Measurements from ENCODE around the gene ZNF485.
"Not testable (repeated sequence)": the region's sequence is repeated elsewhere in the genome, so short reads cannot be mapped to it uniquely, and the experiment has no call there.

Gene ZNF485

GRCh38 chr10:43606323-43607198, at the start of gene ZNF485:
ZNF485 (plus strand) TSS chr10:43606438; CDS start chr10:43607051, 613 bp downstream.
- DNase-seq = peak; percentile 3

- DNase-seq = no peak
Measured at GRCh38 chr10:43557214-43557613, 49.0 kb upstream of the ZNF485 start.

GRCh38 chr10:43569681-43570080, 36.6 kb upstream of the ZNF485 start:
- DNase-seq = no peak

- DNase-seq = no peak
Measured at GRCh38 chr10:43570971-43571370, 35.3 kb upstream of the ZNF485 start.

GRCh38 chr10:43573250-43574000, 32.8 kb upstream of the ZNF485 start:
- DNase-seq = no peak

GRCh38 chr10:43574001-43574892, 32.0 kb upstream of the ZNF485 start, which contains the start of gene ZNF239:
ZNF239 (minus strand) TSS chr10:43574616; CDS start chr10:43558079, 16,537 bp downstream.
- peak; percentile 16 for DNase-seq

- DNase-seq = no peak
Measured at GRCh38 chr10:43574906-43575305, 31.3 kb upstream of the ZNF485 start.

- no peak for DNase-seq
Measured at GRCh38 chr10:43576062-43576461, 30.2 kb upstream of the ZNF485 start.

GRCh38 chr10:43576580-43576979, 29.7 kb upstream of the ZNF485 start:
- DNase-seq = no peak

- DNase-seq = no peak
Measured at GRCh38 chr10:43584051-43584450, 22.2 kb upstream of the ZNF485 start.

- no peak for DNase-seq
Measured at GRCh38 chr10:43585046-43585445, 21.2 kb upstream of the ZNF485 start.

GRCh38 chr10:43585981-43586729, 20.1 kb upstream of the ZNF485 start:
- DNase-seq = no peak

GRCh38 chr10:43586730-43587115, 19.5 kb upstream of the ZNF485 start:
- DNase-seq = not testable (repeated sequence)

- no peak for DNase-seq
Measured at GRCh38 chr10:43591303-43591904, 14.8 kb upstream of the ZNF485 start.

- no peak for DNase-seq
Measured at GRCh38 chr10:43594944-43595589, 11.2 kb upstream of the ZNF485 start.

GRCh38 chr10:43595739-43596298, 10.4 kb upstream of the ZNF485 start:
- no peak for DNase-seq

- no peak for DNase-seq
Measured at GRCh38 chr10:43596546-43596945, 9.7 kb upstream of the ZNF485 start.

GRCh38 chr10:43598446-43598845, 7.8 kb upstream of the ZNF485 start:
- DNase-seq = no peak

GRCh38 chr10:43599333-43599732, 6.9 kb upstream of the ZNF485 start:
- no peak for DNase-seq

GRCh38 chr10:43601576-43601975, 4.7 kb upstream of the ZNF485 start:
- not testable (repeated sequence) for DNase-seq

- no peak for DNase-seq
Measured at GRCh38 chr10:43605850-43606322, 352 bp upstream of the ZNF485 start.

Measured in NCI-H2029 (cell line).